Neural progenitor cell (in vitro differentiated cells): ENCODE data around the gene CPLX1.
"Not testable (repeated sequence)": the region's sequence is repeated elsewhere in the genome, so short reads cannot be mapped to it uniquely, and the experiment has no call there.

Source experiments
- EZH2 ChIP-seq: fragments of 200-600 bp; sonication (generic); IDR thresholded peaks from 2 replicates; pipeline ENCODE4 v1.6.1; 2017; ENCODE audit warnings: antibody characterized with exemption, mild to moderate bottlenecking, moderate library complexity
- EZH2phosphoT487 ChIP-seq: fragments of 200-600 bp; sonication (generic); IDR thresholded peaks from 2 replicates; pipeline ENCODE4 v1.6.1; 2017; ENCODE audit warnings: antibody characterized with exemption
- TF ChIP-seq, protein P1 (sequence below): fragments of 200-600 bp; sonication (generic); IDR thresholded peaks from 2 replicates; pipeline ENCODE4 v1.5.1; 2017; ENCODE audit warnings: antibody characterized with exemption, mild to moderate bottlenecking

DNA sequence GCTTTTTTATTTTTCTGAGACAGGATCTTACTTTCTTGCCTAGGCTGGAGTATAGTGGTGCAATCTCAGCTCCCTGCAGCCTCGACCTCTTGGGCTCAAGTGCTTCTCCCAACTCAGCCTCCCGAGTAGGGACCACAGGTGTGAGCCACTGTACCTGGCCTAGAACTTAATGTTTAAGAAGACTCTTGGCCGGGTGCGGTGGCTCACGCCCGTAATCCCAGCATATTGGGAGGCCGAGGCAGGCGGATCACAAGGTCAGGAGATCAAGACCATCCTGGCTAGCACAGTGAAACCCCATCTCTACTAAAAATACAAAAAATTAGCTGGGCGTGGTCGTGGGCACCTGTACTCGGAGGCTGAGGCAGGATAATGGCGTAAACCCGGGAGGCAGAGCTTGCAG is 72.7 kb downstream of the CPLX1 start:
- TF ChIP-seq, protein P1, sequence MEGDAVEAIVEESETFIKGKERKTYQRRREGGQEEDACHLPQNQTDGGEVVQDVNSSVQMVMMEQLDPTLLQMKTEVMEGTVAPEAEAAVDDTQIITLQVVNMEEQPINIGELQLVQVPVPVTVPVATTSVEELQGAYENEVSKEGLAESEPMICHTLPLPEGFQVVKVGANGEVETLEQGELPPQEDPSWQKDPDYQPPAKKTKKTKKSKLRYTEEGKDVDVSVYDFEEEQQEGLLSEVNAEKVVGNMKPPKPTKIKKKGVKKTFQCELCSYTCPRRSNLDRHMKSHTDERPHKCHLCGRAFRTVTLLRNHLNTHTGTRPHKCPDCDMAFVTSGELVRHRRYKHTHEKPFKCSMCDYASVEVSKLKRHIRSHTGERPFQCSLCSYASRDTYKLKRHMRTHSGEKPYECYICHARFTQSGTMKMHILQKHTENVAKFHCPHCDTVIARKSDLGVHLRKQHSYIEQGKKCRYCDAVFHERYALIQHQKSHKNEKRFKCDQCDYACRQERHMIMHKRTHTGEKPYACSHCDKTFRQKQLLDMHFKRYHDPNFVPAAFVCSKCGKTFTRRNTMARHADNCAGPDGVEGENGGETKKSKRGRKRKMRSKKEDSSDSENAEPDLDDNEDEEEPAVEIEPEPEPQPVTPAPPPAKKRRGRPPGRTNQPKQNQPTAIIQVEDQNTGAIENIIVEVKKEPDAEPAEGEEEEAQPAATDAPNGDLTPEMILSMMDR = not testable (repeated sequence)
- not testable (repeated sequence) for TF ChIP-seq EZH2, EZH2phosphoT487
